NT2/D1 (cell line): Measurements from ENCODE around the gene FEN1.

ENCODE experiments used
- SUZ12 ChIP-seq: IDR thresholded peaks from 2 replicates; pipeline ENCODE4 v1.6.1; 2011; ENCODE audit not compliant: insufficient read length, insufficient read depth; ENCODE audit errors: extremely low read depth
- YY1 ChIP-seq: IDR thresholded peaks from 2 replicates; pipeline ENCODE4 v1.6.1; 2011; ENCODE audit not compliant: insufficient read length, insufficient read depth
- ZNF274 ChIP-seq: IDR thresholded peaks from 2 replicates; pipeline ENCODE4 v1.6.1; 2011; ENCODE audit warnings: mild to moderate bottlenecking, low read depth, low read length

DNA sequence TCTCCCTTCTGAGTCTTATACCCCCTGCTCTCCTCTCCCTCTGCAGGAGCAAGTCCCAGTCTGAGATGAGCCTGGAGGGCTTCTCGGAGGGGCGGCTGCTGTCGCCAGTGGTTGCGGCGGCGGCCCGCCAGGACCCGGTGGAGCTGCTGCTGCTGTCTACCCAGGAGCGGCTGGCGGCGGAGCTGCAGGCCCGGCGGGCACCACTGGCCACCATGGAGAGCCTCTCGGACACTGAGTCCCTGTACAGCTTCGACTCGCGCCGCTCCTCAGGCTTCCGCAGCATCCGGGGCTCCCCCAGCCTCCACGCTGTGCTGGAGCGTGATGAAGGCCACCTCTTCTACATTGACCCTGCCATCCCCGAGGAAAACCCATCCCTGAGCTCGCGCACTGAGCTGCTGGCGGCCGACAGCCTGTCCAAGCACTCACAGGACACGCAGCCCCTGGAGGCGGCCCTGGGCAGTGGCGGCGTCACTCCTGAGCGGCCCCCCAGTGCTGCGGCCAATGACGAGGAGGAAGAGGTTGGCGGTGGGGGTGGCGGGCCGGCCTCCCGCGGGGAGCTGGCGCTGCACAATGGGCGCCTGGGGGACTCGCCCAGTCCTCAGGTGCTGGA lies 49.1 kb upstream of the FEN1 start:
- no peak for TF ChIP-seq ZNF274
- no peak for TF ChIP-seq YY1
- TF ChIP-seq SUZ12, result no peak
